ES-I3 (cell line): ENCODE results near the gene ERG.

Source experiments
- H3K36me3 ChIP-seq: 2 replicates; pipeline ENCODE4 v1.6.1; 2013; ENCODE audit warnings: mild to moderate bottlenecking, low read length, control low read depth, moderate library complexity; ENCODE audit not compliant: insufficient read depth
- H3K4me1 ChIP-seq: 2 replicates; pipeline ENCODE4 v1.6.1; 2013; ENCODE audit warnings: mild to moderate bottlenecking, control low read depth, low read length; ENCODE audit not compliant: insufficient read depth
- H3K9ac ChIP-seq: 2 replicates; pipeline ENCODE4 v1.6.1; 2013; ENCODE audit warnings: low read depth, mild to moderate bottlenecking, low read length, moderate library complexity
- H3K9me3 ChIP-seq: 2 replicates; pipeline ENCODE4 v1.6.1; 2013; ENCODE audit warnings: mild to moderate bottlenecking, low read length, moderate library complexity; ENCODE audit not compliant: control insufficient read depth, insufficient read depth

ERG gene

GRCh38 chr21:38428211-38428610, 70.1 kb downstream of the ERG start:
- H3K9me3 ChIP-seq, result no peaks in the 10 kb centered on the region
- no peaks in the 10 kb centered on the region for H3K36me3 ChIP-seq
- H3K9ac ChIP-seq, result no peak overlapping the region
- H3K4me1 ChIP-seq, result no peaks in the 10 kb centered on the region

DNA sequence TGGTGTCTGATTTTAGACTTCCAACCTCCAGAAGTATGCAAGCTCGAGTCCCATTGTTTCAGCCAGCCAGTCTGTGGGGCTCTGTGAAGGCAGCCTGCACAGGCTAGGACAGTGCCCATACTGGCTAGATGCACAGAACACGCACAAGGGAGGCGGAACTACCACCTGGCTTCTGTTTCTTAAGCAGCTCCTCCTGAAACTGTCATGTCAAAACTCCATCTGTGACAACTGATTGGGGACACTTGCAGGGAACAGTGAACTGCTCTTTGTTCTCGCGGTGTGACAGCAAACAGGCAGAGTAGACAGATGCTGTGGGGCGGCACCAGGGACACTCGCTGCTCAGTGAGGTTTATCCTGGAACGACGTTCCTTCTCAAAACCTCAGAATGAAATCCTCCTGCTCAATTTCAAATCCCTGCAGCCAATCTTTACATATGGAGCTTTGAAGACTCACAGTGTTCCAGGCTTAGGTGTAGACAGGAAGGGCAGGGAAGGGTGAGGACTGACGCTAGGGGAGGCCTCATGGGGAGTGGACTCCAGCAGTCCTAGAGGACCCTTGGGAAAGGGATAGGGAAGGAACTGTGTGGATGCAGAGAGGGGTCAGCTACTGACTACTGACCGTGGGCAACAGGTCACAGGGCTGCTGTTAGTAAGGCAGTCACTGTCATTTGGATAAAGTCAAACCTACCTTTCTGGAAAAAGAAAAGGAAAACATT, 73.8 kb downstream of the ERG start:
- no peaks in the 10 kb centered on the region for H3K9me3 ChIP-seq
- H3K4me1 ChIP-seq, result no peaks in the 10 kb centered on the region
- H3K36me3 ChIP-seq, result no peaks in the 10 kb centered on the region
- H3K9ac ChIP-seq, result no peak overlapping the region

DNA sequence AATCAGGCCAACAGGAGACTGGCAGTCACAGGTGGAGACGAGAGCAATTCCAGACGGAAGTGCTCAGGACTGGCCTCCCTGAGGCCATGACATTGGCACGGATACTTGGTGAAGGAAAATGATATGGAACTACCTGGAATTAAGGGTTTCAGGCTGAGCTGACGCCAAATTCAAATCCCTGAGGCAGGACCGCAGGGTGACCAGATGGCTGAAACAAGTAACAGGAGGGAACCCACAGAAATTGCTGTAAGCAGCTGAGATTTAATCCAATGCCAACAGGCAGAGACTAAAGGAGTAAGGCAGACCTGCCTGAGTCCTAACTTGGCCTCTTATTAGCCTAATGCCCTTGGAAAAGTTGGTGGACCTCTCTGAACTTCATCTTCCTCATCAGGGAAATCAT, 76.2 kb downstream of the ERG start:
- Histone ChIP-seq H3K9me3 (no peaks in the 10 kb centered on the region), H3K36me3 (no peaks in the 10 kb centered on the region), H3K4me1 (no peaks in the 10 kb centered on the region)

DNA sequence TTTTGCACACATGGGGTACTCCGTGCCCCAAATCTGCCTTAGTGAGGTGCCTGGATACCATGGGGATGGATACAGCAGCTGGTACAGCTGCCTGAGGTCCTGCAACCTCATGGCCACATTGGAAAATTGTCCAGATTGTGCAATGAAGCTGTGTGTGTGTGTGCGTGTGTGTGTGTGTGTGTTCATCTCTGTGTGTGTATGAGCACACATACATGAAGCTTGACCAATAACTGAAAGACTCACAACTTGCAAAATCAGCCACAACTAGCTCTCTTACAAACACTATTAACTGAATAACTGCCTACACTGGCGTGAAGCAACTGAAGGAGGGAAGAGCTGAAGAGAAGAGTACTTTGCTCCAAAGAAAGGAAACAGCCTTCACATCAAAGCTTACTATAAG, 78.1 kb downstream of the ERG start:
- Histone ChIP-seq H3K4me1 (no peaks in the 10 kb centered on the region), H3K9me3 (no peaks in the 10 kb centered on the region), H3K36me3 (no peaks in the 10 kb centered on the region)

More for the DNA sequence above, 76.2 kb downstream of the ERG start:
- H3K9ac ChIP-seq, result no peak overlapping the region

GRCh38 chr21:38417726-38418125, 80.6 kb downstream of the ERG start:
- Histone ChIP-seq H3K4me1 (no peaks in the 10 kb centered on the region), H3K9ac (no peak overlapping the region), H3K36me3 (no peaks in the 10 kb centered on the region), H3K9me3 (no peaks in the 10 kb centered on the region)

More for the DNA sequence above, 78.1 kb downstream of the ERG start:
- H3K9ac ChIP-seq, result no peak overlapping the region

DNA sequence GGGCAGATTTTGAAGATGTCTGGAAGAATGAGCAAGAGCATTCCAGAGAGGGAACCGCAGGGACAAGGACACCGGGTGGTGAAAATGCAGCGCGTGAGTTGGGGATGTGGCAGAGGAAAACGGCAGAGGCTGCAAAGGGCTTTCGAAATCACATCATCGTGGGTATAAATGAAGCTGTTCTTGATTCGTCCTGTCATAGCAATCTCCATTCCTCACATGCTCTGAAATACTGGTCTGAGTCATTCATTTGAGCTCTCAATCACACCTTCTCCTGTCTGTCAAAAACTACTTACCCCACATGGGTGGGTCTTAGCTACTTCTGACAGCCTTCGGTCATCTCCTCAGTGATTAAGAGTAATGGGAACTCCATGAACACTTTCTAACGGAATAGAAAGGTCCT, 81.5 kb downstream of the ERG start:
- Histone ChIP-seq H3K36me3 (no peaks in the 10 kb centered on the region), H3K9ac (no peak overlapping the region), H3K9me3 (no peaks in the 10 kb centered on the region), H3K4me1 (no peaks in the 10 kb centered on the region)

- no peak overlapping the region for H3K9ac ChIP-seq
- H3K36me3 ChIP-seq, result no peaks in the 10 kb centered on the region
- H3K9me3 ChIP-seq, result no peaks in the 10 kb centered on the region
- H3K4me1 ChIP-seq, result 0 out of 2 replicates have a peak, but pooled peaks cover 6% of the 10 kb centered on the region
Measured at GRCh38 chr21:38413958-38414548, 84.2 kb downstream of the ERG start.

DNA sequence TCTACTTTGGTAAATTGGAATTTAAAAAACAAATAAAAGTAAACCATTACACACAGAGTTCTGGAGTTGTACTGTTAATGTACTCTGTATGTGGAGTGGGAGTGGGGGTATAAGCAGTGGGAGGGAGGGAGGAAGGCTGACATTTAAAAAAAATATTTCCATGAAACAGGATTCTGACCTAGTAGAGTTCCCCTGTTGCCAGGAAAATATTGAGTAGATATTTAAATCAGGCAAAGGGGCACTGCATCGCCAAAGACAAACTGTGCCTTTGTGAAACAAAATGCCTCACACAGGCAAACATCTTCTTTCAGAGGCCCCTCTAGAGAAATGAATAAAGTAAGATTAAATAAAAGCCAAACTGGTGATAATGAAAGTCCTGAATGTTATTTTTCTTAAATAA, 87.8 kb downstream of the ERG start:
- Histone ChIP-seq H3K9me3 (no peaks in the 10 kb centered on the region), H3K9ac (no peak overlapping the region), H3K4me1 (0 out of 2 replicates have a peak, but pooled peaks cover 6% of the 10 kb centered on the region), H3K36me3 (no peaks in the 10 kb centered on the region)

- H3K9ac ChIP-seq, result no peak overlapping the region
- no peaks in the 10 kb centered on the region for H3K36me3 ChIP-seq
- H3K4me1 ChIP-seq, result 0 out of 2 replicates have a peak, but pooled peaks cover 6% of the 10 kb centered on the region
Measured at GRCh38 chr21:38409907-38410306, 88.4 kb downstream of the ERG start.

GRCh38 chr21:38404177-38404576, 94.1 kb downstream of the ERG start:
- Histone ChIP-seq H3K9ac (no peak overlapping the region), H3K36me3 (no peaks in the 10 kb centered on the region), H3K9me3 (no peaks in the 10 kb centered on the region), H3K4me1 (no peaks in the 10 kb centered on the region)

More at GRCh38 chr21:38409907-38410306, 88.4 kb downstream of the ERG start:
- no peaks in the 10 kb centered on the region for H3K9me3 ChIP-seq

DNA sequence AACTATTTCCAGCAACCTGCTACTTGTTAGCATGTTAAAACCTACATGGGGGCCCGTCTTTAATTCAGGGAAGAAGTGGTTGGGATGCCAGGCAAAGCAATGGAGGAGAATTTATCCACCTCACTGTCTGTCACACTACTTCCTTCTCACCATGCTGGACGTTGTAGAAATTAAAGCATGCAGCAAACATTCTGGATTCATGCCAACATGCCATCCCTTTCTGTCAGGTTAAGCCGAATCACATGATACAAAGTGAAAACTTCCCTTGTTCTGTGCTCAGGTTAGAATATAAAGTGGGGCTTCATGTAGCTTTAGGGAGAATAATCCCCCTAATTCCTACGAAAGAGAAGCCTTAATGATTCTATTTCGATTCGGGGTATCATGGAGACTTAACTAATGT, 95.5 kb downstream of the ERG start:
- Histone ChIP-seq H3K9ac (no peak overlapping the region), H3K4me1 (no peaks in the 10 kb centered on the region), H3K9me3 (no peaks in the 10 kb centered on the region), H3K36me3 (no peaks in the 10 kb centered on the region)

DNA sequence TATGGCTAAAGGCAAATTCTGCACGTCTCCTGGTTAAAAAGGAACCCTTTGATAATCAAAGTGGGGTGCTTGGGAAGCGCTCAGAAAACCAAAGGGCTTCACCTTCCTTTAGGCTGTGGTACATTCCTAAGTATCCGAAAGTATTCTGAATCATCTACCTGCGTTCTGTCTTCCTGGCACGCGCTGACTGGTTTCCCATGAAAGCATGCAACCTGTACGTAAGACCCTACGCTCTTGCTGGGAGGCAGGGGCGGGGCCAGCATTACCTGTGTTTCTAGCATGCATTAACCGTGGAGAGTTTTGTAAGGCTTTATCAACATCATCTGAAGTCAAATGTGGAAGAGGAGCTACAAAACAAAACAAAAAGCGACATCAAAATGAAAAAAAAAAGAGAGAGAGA, 96.0 kb downstream of the ERG start:
- H3K4me1 ChIP-seq, result no peaks in the 10 kb centered on the region
- no peak overlapping the region for H3K9ac ChIP-seq
- H3K9me3 ChIP-seq, result no peaks in the 10 kb centered on the region
- no peaks in the 10 kb centered on the region for H3K36me3 ChIP-seq

DNA sequence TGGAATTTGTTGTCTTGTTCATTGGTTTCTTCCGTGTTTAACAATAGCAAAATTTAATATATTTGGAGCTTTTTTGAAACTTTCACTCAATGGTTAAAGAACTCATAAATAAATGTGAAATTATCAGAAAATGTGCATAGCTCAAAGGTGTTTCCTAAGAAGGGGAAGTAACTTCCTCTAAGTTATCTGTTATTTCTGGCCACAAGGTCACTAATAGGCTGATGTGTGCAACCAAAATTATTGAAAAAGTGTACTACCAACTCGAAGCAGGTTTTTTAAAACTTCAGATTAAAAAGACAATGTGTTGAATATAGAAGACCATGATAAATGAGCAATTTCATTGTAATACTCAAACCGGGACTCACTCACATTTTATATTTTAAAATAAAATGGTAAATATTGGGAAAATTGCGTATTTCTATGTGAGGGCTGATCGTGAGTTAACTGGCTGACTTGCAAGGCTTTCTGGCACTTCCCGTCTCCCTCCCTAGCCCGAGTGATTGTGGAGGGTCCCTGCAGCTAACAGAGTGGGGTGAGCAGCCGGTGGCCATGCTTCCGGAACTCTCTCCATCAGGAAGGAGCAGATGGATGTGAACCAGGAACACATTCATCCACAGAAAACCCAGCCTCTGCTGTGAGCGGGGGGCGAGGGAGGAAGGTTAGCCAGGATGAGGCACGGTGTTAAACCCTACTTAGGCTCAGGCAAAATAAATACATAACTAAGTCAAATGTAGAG, 96.9 kb downstream of the ERG start:
- no peaks in the 10 kb centered on the region for H3K36me3 ChIP-seq
- H3K9ac ChIP-seq, result no peak overlapping the region
- no peaks in the 10 kb centered on the region for H3K9me3 ChIP-seq
- H3K4me1 ChIP-seq, result no peaks in the 10 kb centered on the region

- Histone ChIP-seq H3K9me3 (no peaks in the 10 kb centered on the region), H3K36me3 (no peaks in the 10 kb centered on the region), H3K4me1 (no peaks in the 10 kb centered on the region)
Measured at GRCh38 chr21:38400195-38400919, 97.9 kb downstream of the ERG start.

More at GRCh38 chr21:38400195-38400919, 97.9 kb downstream of the ERG start:
- H3K9ac ChIP-seq, result no peak overlapping the region
